Gastroesophageal sphincter (tissue), 3 donors: ENCODE results near the gene SLC37A1.

Experiments
- EP300 ChIP-seq: sonication (generic); formaldehyde crosslinking; IDR thresholded peaks from one replicate; pipeline ENCODE4 v1.6.1; 2017; ENCODE audit warnings: antibody characterized with exemption, mild to moderate bottlenecking
- TF ChIP-seq, protein P1 (sequence below), 4 experiments: fragments of 200-600 bp in 2 of 4; fragments of 450-650 bp in 2 of 4; sonication (generic) in 1 of 4; IDR thresholded peaks; one replicate each; pipeline ENCODE4 v1.5.1; 2017 to 2019; ENCODE audit warnings: antibody characterized with exemption in 4 of 4, mild to moderate bottlenecking in 2 of 4, moderate library complexity in 2 of 4

DNA sequence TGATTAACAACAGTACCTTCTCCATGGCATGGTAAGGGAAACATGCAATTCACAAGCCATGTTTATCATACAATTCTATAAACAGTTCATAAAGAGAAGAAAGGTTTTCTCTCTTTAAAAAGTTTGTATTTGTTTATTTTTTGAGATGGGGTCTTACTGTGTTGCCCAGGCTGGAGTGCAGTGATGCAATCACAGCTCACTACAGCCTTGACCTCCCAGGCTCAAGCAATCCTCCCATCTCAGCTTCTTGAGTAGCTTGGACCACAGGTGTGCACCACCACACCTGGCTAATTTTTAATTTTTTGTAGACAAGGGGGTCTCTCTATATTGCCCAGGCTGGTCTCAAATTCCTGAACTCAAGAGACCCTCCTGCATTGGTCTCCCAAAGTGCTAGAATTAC, 28.0 kb downstream of the SLC37A1 start:
- TF ChIP-seq, protein P1, sequence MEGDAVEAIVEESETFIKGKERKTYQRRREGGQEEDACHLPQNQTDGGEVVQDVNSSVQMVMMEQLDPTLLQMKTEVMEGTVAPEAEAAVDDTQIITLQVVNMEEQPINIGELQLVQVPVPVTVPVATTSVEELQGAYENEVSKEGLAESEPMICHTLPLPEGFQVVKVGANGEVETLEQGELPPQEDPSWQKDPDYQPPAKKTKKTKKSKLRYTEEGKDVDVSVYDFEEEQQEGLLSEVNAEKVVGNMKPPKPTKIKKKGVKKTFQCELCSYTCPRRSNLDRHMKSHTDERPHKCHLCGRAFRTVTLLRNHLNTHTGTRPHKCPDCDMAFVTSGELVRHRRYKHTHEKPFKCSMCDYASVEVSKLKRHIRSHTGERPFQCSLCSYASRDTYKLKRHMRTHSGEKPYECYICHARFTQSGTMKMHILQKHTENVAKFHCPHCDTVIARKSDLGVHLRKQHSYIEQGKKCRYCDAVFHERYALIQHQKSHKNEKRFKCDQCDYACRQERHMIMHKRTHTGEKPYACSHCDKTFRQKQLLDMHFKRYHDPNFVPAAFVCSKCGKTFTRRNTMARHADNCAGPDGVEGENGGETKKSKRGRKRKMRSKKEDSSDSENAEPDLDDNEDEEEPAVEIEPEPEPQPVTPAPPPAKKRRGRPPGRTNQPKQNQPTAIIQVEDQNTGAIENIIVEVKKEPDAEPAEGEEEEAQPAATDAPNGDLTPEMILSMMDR (IDR thresholded peaks at IDR 0.05) = no peak
- no peak for TF ChIP-seq EP300
